NCI-H748 (cell line): ENCODE measurements around the gene PLVAP.

Experiments
- DNase-seq: peaks from one replicate; lab custom pipeline; 2025; ENCODE audit not compliant: unreplicated experiment; lab: John Stamatoyannopoulos, UW

PLVAP gene

DNA sequence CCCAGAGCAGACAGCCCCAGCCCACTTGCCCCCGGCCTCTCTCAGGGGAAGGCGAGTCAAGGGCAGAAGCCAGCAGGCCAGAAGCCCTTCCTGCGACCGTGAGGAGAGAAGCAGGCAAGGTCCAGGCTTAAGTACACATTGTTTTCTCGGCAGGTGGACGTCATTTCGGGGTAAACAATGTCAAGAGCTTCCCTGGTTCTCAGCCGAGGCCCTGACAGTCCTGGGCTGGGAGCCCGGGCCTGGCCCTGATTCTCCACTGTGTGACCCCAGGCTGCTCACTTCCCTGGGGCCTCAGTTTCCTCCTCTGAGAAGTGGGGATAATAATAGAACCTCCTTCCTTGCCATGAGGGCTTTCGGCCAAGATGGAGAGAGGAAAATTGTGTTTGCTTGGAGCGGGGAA lies 19.4 kb downstream of the PLVAP start:
- DNase-seq = no peak

DNA sequence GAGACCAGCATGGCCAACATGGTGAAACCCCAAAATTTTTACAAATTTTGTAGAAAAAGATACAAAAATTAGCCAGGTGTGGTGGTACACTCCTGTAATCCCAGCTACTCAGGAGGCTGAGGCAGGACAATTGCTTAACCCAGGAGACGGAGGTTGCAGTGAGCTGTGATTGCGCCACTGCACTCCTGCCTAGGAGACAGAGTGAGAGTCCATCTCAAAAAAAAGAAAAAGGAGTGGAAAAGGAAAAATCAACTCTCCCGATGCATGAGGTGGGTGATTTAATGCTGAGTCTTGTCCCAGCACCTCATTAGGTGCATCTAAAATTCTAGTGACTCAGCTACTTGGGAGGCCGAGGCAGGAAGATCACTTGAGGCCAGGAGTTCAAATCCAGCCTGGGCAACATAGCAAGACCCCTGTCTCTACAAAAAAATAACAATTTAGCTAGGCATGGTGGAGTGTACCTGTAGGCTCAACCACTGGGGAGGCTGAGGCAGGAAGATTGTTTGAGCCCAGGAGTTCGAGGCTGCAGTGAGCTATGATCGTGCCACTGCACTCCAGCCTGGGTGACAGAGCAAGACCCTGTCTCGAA lies 20.0 kb downstream of the PLVAP start:
- no peak for DNase-seq

DNA sequence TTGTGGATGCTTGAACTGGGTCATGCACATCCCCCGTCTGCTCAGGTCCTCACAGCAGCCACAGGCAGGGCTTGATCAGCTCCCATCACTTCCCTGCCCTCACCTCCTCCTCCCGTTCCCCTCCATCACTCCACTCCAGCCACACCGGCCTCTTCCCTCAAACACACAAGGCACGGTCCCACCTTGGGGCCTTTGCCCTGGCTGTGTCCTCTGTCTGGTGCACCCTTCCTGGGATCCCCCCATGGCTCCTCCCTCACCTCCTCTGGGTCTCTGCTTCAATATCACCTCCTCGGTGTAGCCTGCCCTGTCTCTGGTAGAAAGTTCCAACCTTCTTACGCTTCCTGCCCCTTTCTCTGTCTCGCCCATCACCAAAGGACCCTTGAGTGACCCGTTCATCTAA lies 23.8 kb downstream of the PLVAP start:
- DNase-seq = no peak

DNA sequence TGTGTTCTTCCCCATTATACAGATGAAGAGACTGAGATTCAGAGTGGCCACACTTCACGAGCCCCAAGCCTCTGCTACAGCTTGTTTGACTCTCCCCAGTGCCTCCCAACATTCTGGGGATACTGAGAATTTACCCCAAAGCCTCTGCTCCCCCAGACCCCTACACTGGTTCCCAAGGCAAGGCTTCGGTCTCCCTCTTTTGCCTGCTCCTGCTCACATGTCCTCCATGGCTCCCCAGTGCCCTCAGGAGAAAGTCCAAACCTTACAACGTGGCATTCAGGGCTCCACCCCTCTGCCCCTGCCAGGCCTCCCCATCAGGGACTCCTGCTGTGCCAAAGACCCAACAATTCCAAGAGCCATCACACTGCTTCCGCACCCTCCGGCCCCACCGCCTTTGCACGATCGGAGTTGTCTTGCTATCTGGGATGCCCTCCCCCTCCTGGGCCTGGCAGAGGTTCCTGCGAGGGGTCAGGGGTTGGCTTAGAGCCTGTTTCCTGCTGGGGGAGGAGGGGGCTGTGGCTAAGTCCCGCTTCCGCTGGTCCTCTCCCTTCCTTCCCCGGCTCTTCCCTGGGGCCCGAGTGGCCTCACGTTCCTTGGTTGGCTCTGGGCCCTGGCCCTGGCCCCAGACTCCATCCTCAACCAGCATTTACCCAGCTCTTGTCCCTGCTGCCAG lies 24.4 kb downstream of the PLVAP start:
- DNase-seq = no peak

DNA sequence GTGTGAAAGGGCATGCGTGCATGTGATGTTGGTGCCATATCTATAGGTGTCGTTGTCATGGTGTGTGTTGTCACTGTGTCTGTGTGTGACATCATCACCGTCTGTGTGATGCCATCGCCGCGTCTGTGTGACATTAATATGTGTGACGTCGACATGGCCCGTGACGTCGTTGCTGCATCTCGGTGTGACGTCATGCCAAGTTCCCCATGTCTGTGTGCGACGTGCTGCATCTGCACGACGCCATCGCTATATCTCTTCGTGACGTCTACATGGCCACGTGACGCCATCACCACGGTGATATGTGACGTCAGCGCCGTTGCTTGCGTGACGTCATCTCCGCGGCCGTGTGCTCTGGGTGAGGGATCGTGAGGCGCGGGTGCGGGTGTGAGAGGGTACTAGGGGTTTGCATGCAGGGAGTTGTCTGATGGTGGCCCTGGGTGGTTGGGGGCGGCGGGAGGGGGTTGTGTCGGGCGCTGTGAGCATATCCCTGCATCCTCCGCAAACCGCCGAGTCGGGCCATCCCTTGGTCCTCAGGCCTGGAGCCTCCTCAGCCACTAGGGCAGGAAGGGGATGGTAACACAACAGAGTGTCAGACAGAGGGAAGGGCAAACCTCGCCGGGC lies 25.2 kb downstream of the PLVAP start:
- DNase-seq = no peak

DNA sequence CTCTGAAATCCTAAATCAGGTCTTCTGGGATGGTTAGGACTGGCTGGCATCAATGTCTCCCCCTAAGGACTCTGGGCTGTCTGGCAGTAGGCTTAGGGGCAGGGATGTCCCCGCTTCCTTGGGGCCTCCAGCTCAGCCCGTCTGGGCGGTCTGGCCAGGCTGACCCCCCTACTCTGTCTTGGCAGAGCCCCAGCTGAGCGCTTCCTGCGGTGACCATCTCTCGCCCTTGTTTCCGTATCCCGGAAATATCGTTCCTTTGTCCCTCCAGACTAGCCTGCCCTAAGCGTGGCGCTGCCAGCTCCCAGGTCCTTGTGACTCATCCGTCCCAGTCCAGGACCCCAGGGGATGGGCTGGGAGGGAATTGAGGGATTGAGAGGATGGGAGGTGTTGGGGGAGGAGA lies 28.4 kb downstream of the PLVAP start:
- DNase-seq = peak; percentile 45

DNA sequence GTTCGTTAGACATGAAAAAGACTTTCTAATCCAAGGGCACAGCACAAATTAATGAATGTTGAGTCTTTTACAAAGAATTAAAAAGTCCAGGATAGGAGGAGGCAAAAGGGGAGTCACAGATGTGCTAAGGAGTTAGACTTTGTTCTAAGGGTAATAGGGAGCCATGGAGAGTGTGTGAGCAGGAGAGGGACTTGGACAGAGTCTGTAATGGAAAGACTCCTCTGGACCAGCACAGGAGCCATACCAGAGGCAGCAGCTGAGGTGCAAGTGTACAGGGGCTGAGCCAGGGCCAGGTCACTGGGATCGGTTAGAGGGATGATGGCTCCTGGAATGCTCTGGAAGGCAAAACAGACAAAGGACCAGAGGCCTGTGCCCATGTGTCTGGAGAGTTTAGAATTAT lies 29.3 kb downstream of the PLVAP start:
- DNase-seq = no peak

DNA sequence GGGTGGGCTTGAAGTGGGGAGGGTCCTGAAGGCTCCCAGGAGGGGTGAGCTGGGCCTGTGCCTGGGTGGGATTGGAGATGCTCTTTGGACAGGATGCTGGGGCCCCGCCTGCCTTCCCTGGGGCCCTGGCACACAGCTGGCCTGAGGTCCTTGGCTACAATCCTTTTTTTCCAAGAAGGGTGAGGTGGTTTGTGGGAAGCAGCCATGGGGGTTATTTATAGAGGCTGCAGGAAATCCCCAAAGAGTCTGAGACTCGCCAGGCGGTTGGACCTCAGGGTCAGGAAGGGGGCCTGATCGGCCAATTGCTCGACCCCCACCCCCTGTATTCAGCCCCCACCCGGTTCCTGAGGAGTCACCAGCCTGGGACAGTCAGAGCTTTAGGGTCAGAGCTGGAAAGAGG lies 29.8 kb downstream of the PLVAP start:
- no peak for DNase-seq

DNA sequence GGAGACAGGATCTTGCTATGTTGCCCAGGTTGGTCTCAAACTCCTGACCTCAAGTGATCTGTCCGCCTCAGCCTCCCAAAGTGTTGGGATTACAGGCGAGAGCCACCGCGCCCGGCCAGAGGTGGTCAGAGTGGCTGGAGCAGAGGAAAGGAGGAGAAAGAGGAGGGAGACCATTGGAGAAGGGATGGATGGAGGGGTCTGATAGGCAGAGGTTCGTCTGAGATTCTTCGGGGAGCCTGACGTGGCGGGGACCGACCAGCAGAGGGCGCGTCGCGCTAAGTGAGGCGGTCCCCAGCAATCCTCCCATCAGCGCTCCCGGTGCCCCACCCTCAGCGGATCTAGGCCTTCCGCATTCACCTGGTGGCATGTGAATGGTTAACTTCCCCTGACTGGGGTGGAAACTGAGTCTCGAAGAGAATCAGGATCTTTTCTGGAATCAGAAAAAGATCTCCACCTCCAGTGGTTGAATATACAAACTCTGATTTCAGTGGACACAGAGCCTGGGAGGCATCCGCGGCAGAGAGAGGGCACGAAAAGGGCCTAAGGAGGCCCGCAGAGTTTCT lies 31.0 kb downstream of the PLVAP start:
- DNase-seq = peak; percentile 56

DNA sequence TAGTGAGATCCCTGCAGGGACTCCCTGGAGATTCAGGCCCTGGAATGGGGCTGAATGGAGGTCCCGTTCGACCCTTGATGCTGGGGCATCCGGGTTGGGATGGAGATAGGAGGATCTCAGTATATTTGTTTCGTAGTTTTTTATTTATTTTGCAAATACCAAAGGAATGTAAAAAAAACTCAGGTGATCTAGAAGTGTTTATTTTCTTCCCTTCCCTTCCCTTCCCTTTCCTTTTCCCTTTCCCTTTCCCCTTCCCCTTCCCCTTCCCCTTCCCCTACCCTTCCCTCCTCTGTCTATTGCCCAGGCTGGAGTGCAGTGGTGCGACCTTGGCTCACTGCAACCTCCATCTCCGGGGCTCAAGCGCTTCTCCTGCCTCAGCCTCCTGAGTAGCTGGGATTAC lies 35.3 kb downstream of the PLVAP start:
- DNase-seq = no peak

DNA sequence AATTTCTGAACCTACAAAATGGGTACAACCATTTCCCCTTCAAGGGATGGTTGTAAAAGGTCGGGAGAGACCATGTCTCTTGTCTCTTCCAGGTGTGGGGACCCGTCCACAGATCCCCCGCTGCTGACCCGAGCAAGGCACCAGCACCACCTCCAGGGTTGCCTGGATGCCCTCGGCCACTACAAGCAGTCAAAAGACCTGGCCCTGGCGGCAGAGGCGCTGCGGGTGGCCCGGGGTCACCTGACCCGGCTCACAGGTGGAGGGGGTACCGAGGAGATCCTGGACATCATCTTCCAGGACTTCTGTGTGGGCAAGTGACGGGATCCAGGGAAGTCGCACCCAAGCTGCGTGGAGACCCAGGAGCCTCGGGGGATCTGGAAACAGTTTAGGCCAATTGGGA lies 35.8 kb downstream of the PLVAP start:
- no peak for DNase-seq

DNA sequence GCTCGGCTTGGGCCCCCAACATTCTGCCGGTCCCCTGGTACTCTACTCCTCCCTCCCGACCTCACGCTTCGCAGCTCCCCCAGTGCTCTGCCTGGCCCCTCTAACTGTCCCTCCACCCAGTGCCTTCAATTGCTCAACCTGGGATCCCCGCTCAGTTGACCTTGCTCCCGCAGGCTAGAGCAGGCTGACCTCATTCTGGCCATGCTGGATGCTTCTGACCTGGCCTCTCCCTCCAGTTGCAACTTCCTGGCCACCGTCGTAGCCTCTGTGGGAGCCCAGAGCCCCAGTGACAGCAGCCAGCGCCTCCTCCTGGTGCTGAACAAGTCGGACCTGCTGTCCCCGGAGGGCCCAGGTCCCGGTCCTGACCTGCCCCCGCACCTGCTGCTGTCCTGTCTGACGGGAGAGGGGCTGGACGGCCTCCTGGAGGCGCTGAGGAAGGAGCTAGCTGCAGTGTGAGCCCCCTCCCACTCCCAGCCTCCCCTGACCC lies 36.2 kb downstream of the PLVAP start:
- no peak for DNase-seq

DNA sequence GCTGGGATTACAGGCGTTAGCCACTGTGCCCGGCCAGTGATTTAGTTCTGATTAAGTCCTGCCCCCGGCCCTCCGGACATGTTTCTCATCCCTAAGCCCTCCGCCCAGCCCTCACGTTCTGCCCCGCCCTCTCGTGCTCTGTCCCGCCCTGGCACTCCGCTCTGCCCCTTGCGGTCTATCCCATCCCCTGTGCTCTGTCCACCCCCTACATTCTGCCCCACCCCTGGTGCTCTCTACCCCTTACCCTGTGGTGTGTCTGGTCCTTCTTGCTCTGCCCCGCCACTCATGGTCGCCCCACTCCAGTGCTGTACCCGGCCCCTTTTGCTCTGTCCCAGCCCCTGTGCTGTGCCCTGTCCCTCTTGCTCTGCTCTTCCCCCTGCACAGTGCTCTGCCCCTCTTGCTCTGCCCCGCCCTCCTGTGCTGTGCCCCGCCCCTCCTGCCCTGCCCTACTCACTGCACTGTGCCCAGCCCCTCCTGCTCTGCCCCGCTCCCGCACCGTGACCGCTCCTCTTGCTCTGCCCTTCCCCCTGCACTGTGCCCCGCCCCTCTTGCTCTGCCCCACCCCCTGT lies 36.8 kb downstream of the PLVAP start:
- DNase-seq = no peak

DNA sequence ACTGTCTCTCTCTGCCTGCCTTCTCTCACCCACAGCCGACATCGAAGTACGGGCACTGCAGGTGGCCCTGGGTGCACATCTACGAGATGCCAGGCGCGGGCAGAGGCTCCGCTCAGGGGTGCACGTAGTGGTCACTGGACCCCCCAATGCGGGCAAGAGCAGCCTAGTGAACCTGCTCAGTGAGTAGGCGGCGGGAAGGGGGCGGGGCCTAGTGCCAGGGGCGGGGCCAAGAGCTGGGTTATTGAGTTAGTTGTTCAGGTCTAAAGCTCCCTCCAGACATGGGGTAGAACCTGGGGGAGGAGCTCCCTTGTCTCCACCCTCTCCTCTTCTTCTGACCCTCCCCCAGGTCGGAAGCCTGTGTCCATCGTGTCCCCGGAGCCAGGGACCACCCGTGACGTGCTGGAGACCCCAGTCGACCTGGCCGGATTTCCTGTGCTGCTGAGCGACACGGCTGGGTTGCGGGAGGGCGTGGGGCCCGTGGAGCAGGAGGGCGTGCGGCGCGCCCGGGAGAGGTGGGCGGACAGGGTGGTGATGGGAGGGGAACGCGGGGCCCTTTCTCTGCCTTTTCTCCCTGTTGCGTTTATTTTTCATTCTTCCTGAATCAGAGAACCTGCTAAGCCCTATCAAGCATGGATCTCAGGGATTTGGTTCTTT lies 37.9 kb downstream of the PLVAP start:
- no peak for DNase-seq

DNA sequence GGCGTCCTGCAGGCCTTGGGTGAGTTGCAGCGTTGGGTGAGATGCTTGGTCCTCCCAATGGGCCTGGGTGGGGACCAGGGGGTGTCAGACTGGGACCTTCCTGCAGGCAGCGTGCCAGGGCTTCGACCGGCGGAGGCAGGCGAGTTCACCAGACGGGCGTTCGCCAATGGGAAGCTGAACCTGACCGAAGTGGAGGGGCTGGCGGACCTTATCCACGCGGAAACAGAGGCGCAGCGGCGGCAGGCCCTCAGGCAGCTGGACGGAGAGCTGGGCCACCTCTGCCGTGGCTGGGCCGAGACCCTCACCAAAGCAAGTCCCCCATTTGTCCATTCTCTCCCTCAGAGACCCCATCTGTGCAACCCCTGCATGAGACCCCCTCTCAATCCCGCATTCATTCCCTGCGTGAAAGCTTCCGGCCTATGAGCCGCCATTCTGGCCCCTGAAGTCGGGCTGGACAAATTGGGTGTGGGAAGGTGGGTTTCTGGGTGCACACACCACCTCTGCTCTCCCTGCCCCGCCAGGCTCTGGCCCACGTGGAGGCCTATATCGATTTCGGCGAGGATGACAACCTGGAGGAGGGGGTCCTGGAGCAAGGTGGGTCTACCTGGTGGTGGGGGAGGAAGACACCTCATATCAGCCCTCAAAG lies 38.6 kb downstream of the PLVAP start:
- DNase-seq = no peak

DNA sequence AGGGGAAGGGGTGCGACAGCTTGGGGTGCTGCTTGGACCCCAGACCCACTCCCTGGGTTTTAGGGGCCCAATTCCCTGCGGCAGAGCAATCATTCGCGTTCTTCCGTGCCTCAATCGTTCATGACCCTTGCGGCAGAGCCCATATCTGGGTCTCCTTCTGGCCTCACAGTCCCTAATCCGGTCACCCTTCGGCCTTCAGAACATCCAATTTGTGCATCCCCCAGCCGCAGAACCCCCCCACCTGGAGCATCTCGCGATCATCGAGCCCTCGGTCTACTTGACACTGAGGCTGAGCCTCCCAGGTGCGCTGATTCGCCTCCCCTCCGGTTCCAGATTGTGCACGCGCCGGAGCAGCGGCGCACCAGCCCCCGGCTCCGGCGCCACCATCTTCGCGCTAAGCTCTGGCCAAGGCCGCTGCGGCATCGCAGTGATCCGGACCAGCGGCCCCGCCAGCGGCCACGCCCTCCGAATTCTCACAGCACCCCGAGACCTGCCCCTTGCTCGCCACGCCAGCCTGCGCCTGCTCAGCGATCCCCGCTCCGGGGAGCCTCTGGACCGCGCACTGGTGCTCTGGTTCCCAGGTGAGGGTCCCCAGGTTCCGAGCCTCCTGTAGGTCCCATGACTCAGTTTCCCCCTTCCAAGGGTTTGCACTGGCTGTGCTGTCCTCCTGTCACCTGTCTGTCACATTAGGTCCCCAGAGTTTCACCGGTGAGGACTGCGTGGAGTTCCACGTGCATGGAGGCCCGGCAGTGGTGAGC lies 39.3 kb downstream of the PLVAP start:
- peak; percentile 41 for DNase-seq

DNA sequence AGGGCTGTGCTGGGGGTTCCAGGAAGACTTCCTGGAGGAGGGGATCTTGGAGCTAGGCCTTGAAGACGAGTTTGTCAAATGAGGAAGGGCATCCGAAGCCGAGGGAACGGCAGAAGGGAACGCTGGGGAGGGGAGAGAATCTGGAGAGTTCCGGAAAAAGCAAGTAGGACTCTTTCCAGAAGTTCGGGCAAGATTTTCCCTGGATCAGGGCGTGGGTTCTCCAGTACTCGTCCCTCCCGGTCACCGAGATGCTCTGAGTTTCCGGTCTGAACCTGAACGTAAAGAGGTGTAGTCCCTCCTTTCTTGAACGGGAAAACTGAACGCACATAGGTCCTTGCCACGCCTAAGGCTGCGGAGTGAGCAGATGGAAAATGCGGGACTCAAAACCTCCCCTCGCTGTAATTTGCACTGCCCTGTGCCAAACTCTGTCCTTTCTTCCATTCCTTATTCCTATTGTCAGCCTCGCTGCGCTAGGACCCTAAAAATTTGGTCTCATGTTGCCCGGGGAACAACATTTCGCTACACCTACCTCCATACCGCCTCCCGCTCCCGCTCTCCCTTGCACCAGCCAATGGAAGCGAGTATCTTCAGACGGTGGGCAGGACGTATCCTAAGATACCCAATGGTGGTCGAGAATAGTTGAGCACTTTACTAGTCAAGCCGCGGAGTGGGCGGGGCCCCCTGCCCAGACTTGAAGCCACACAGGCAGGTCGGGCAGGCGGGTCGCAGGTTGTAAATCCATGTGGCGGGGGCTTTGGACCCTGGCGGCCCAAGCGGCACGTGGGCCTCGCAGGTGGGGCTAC lies 40.1 kb downstream of the PLVAP start, which contains the start of gene GTPBP3:
Gene GTPBP3, plus strand, starts transcription at position 682 of the 803 bp plus-strand sequence. Its CDS starts 59 bp downstream, at position 741.
- DNase-seq = peak; percentile 98

DNA sequence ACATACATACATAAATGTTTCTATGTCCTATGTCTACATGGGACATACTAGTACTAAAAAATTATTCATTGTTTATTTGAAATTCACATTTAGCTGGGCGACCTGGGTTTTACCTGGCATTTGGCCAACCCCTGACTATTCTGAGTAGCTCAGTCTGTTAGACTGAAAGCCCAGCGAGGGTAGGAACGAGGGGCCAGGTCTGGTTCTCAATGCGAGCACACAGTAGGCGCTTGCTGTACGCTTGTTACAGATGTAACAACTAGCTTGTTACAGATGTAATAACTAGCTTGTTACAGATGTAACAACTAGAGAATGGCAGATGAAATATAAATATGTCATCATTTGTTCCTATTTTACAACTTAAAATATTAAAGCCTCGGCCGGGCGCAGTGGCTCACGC lies 41.6 kb downstream of the PLVAP start:
- DNase-seq = no peak
